ENCODE results near the gene PPIP5K2. TPM values are rescaled to one million over a fixed set of nuclear protein-coding genes. Genes with fewer than 3 reads are reported as not detected.

PPIP5K2 gene
- total and polyA plus RNA-seq, 2 of the 8 experiments (the other 6 are each of a cell fraction or from before 2014, with no cell fraction given) = 14.8 to 46.6 TPM

DNA sequence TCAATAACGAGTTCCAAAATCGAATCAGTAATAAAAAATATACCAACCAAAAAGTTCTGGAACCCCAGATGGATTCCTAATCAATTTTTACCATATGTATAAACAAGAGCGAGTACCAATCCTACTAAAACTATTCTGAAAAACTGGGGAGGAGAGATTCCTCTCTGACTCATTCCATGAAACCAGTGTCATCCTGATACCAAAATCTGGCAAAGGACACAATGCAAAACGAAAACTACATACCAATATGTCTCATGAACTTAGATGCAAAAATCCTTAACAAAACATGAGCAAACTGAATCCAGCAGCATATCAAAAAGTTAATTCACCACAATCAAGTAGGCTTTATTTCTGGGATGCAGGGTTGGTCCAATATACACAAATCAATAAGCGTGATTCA lies 108.0 kb downstream of the PPIP5K2 start:
- ChIA-PET POLR2A (ENCODE audit: partially characterized antibody) (no interaction called here), CTCF (ENCODE audit: partially characterized antibody) (no interaction called here)
- Histone ChIP-seq H3K23me2 (ENCODE audit: low read depth, low read length) (no peaks in the 10 kb centered on the region), H3K23ac (ENCODE audit: insufficient read length) (no peak overlapping the region), H4K5ac (ENCODE audit: insufficient read length, low read depth, low read length) (no peak overlapping the region), H3K79me1 (ENCODE audit: low read depth, low read length) (no peaks in the 10 kb centered on the region), H3K4me3 (ENCODE audit: extremely low read depth in 1 of 4, insufficient read depth in 2 of 4, low read depth in 3 of 4, low read length in 4 of 4) (no peak overlapping the region), H3K27ac (ENCODE audit: low read depth, low read length) (no peak overlapping the region), H3K9me3 (ENCODE audit: insufficient read depth in 2 of 2, low read depth in 1 of 2, low read length in 1 of 2) (no peaks in the 10 kb centered on the region), H2AFZ (ENCODE audit: low read length) (no peak overlapping the region), H2BK20ac (ENCODE audit: low read length) (no peak overlapping the region), H3K14ac (ENCODE audit: insufficient read length) (no peak overlapping the region), H4K8ac (ENCODE audit: extremely low read depth, insufficient read depth, low read length) (no peak overlapping the region), H2BK120ac (replicated peaks; ENCODE audit: low read depth, low read length) (no peak overlapping the region), H2AK5ac (ENCODE audit: low read depth, low read length) (no peak overlapping the region), H2BK15ac (ENCODE audit: low read length) (no peak overlapping the region), H4K91ac (replicated peaks; ENCODE audit: insufficient read length, low read length) (no peak overlapping the region), H3K56ac (replicated peaks; ENCODE audit: insufficient read length, low read depth, low read length) (no peak overlapping the region), H3K4ac (replicated peaks; ENCODE audit: insufficient read length, low read depth, low read length) (no peak overlapping the region), H3K18ac (ENCODE audit: extremely low read depth, low read length) (no peak overlapping the region), H3K9ac (replicated peaks in 1 of 4; ENCODE audit: extremely low read depth in 1 of 4, low read depth in 3 of 4, low read length in 3 of 4) (no peak overlapping the region), H3K79me2 (ENCODE audit: control insufficient read depth in 1 of 2, insufficient read depth in 2 of 2, low read length in 2 of 2) (no peaks in the 10 kb centered on the region), H3K27me3 (replicated peaks in 1 of 4; ENCODE audit: control insufficient read depth in 3 of 4, extremely low read depth in 1 of 4, insufficient read depth in 3 of 4, low read length in 3 of 4) (no peaks in the 10 kb centered on the region), H3K4me1 (replicated peaks in 1 of 4; ENCODE audit: control insufficient read depth in 3 of 4, insufficient read depth in 4 of 4, low read length in 3 of 4) (peaks cover 0 to 4% (median 3%) of the 10 kb centered on the region in 4 experiments; a peak in 5 of 7 replicates), H3K4me2 (ENCODE audit: insufficient read depth in 1 of 2, low read depth in 2 of 2, low read length in 2 of 2) (no peak overlapping the region), H3K36me3 (ENCODE audit: control insufficient read depth in 2 of 4, insufficient read depth in 4 of 4, low read length in 3 of 4) (no peaks in the 10 kb centered on the region), H2BK12ac (ENCODE audit: low read depth, low read length) (no peak overlapping the region), H4K20me1 (replicated peaks in 1 of 2; ENCODE audit: control insufficient read depth in 1 of 2, insufficient read depth in 2 of 2, low read length in 2 of 2) (no peaks in the 10 kb centered on the region), H2BK5ac (ENCODE audit: low read depth, low read length) (no peak overlapping the region)
- no peak for FAIRE-seq
- TF ChIP-seq JUN (IDR thresholded peaks at IDR 0.05; ENCODE audit: low read depth, low read length) = no peak
- no peak for TF ChIP-seq SP2 (IDR thresholded peaks at IDR 0.05; ENCODE audit: low read length)
- TF ChIP-seq TAF1 (IDR thresholded peaks at IDR 0.05; ENCODE audit: low read depth, low read length) = no peak
- no peak for TF ChIP-seq BRCA1 (IDR thresholded peaks at IDR 0.05; ENCODE audit: low read depth, low read length)
- no peak for TF ChIP-seq ASH2L (IDR thresholded peaks at IDR 0.05; ENCODE audit: low read length)
- DNase-seq (ENCODE audit: low read depth in 1 of 2, low spot score in 2 of 2) = no peak
- 84% methylated on average over 5 of the region's 5 CpGs; no CpG with 5 or more reads in 1 of the 2 experiments for WGBS, 2 experiments (ENCODE audit: extremely low coverage in 1 of 2, insufficient coverage in 1 of 2, insufficient read length in 1 of 2, insufficient replicate concordance in 2 of 2, low coverage in 1 of 2, low lambda C conversion rate in 2 of 2, missing lambda C conversion rate in 1 of 2)

All from H1 (cell line).